Smooth muscle cell (in vitro differentiated cells): ENCODE measurements around the gene HOOK2. TPM values are rescaled to one million over a fixed set of nuclear protein-coding genes. Genes with fewer than 3 reads are reported as not detected.

Experiments
- DNase-seq: peaks from one replicate; lab custom pipeline; 2025; ENCODE audit not compliant: unreplicated experiment; lab: John Stamatoyannopoulos, UW
- H2AFZ ChIP-seq: fragments of 200-600 bp; sonication (generic); 2 replicates; pipeline ENCODE4 v1.6.0; 2016; ENCODE audit warnings: antibody characterized with exemption, low read depth, mild to moderate bottlenecking
- H3F3A ChIP-seq: fragments of 200-600 bp; sonication (generic); 2 replicates; pipeline ENCODE4 v1.6.0; 2017; ENCODE audit warnings: antibody characterized with exemption, low read depth
- H3K27ac ChIP-seq: fragments of 200-600 bp; sonication (generic); 2 replicates; pipeline ENCODE4 v1.5.1; 2016; ENCODE audit warnings: low read depth, mild to moderate bottlenecking
- H3K27me3 ChIP-seq: fragments of 200-600 bp; sonication (generic); 2 replicates; pipeline ENCODE4 v1.6.1; 2016; ENCODE audit warnings: low read depth, mild to moderate bottlenecking
- H3K36me3 ChIP-seq: fragments of 200-600 bp; sonication (generic); 2 replicates; pipeline ENCODE4 v1.5.1; 2016; ENCODE audit warnings: low read depth
- H3K4me1 ChIP-seq: fragments of 200-600 bp; sonication (generic); 2 replicates; pipeline ENCODE4 v1.5.1; 2016; ENCODE audit warnings: low read depth
- H3K4me2 ChIP-seq: fragments of 200-600 bp; sonication (generic); 2 replicates; pipeline ENCODE4 v1.6.0; 2016; ENCODE audit warnings: mild to moderate bottlenecking
- H3K4me3 ChIP-seq: fragments of 200-600 bp; sonication (generic); 2 replicates; pipeline ENCODE4 v1.5.1; 2016; ENCODE audit warnings: mild to moderate bottlenecking
- H3K79me2 ChIP-seq: fragments of 200-600 bp; sonication (generic); 2 replicates; pipeline ENCODE4 v1.6.0; 2016; ENCODE audit warnings: low read depth, mild to moderate bottlenecking
- H3K9ac ChIP-seq: fragments of 200-600 bp; sonication (generic); 2 replicates; pipeline ENCODE4 v1.6.0; 2016; ENCODE audit warnings: low read depth
- H3K9me3 ChIP-seq: fragments of 200-600 bp; sonication (generic); replicated peaks from 2 replicates; pipeline ENCODE4 v1.5.1; 2016; ENCODE audit warnings: low read depth
- H4K20me1 ChIP-seq: fragments of 200-600 bp; sonication (generic); 2 replicates; pipeline ENCODE4 v1.6.0; 2016; ENCODE audit warnings: low read depth
- CTCF ChIP-seq: fragments of 200-600 bp; sonication (generic); IDR thresholded peaks from 2 replicates; pipeline ENCODE4 v1.5.1; 2017; ENCODE audit warnings: borderline replicate concordance, mild to moderate bottlenecking, antibody characterized with exemption; ENCODE audit not compliant: insufficient read depth, poor library complexity, severe bottlenecking
- WGBS: methylation state at CpG from one replicate; pipeline ENCODE4 v1.1.7; 2016; ENCODE audit warnings: low lambda C conversion rate; 5-methylcytosine and 5-hydroxymethylcytosine counted together
- polyA plus RNA-seq: library from polyadenylated mRNA; unstranded; fragments of >200 nt; fragmentation: Nextera tagmentation; extraction: Ambion mirVana; gene quantifications from 2 replicates; pipeline ENCODE4 v1.2.1, GENCODE V29; 2016
- total RNA-seq: library from RNA; depleted of rRNA; stranded (reverse); fragments of >200 nt; gene quantifications from 2 replicates; pipeline ENCODE4 v1.2.3, GENCODE V29; 2014

HOOK2 gene
- total and polyA plus RNA-seq, 2 experiments from 2014 or later: 14.6 to 20.5 TPM

- Histone ChIP-seq H3K27me3 (peaks cover 40% of the 10 kb centered on the region), H3F3A (peaks cover 4% of the 10 kb centered on the region), H4K20me1 (no peaks in the 10 kb centered on the region), H3K79me2 (no peaks in the 10 kb centered on the region), H3K9me3 (no peaks in the 10 kb centered on the region), H3K4me3 (no peak overlapping the region), H2AFZ (no peak overlapping the region), H3K4me2 (no peak overlapping the region), H3K4me1 (peaks cover 4% of the 10 kb centered on the region), H3K36me3 (no peaks in the 10 kb centered on the region), H3K27ac (no peak overlapping the region), H3K9ac (no peak overlapping the region)
- TF ChIP-seq CTCF: no peak
- DNase-seq: no peak
- WGBS: 90% methylated on average over 38 of the region's 50 CpGs
These were observed 20.7 kb downstream of the HOOK2 start for GRCh38 chr19:12754465-12755196.

- Histone ChIP-seq H3K4me2 (no peak overlapping the region), H3K9ac (no peak overlapping the region), H3K9me3 (no peaks in the 10 kb centered on the region), H4K20me1 (no peaks in the 10 kb centered on the region), H3K79me2 (no peaks in the 10 kb centered on the region), H3F3A (no peaks in the 10 kb centered on the region), H3K4me3 (no peak overlapping the region), H2AFZ (no peak overlapping the region), H3K27me3 (peaks cover 46% of the 10 kb centered on the region), H3K4me1 (peaks cover 1% of the 10 kb centered on the region), H3K27ac (no peak overlapping the region), H3K36me3 (no peaks in the 10 kb centered on the region)
- WGBS: 74% methylated on average over 19 of the region's 23 CpGs
- DNase-seq: no peak
- no peak for TF ChIP-seq CTCF
These were observed 23.1 kb downstream of the HOOK2 start for GRCh38 chr19:12752056-12752781.

- H3K4me2 ChIP-seq: no peak within 1 kb of the TSS
These were observed 23.7 kb downstream of the HOOK2 start, which contains the start of gene BEST2 for GRCh38 chr19:12751635-12752034. Gene BEST2 (plus strand): TSS chr19:12751791. CDS start chr19:12752593, 802 bp downstream.

More at GRCh38 chr19:12751635-12752034, 23.7 kb downstream of the HOOK2 start, which contains the start of gene BEST2:
- no peak within 1 kb of the TSS for H3K4me3 ChIP-seq
- WGBS: 4% methylated on average over 9 of the region's 14 CpGs
- H3F3A ChIP-seq: no peaks in the 10 kb centered on the region
- H4K20me1 ChIP-seq: no peaks in the 10 kb centered on the region
- no peaks in the 10 kb centered on the region for H3K9me3 ChIP-seq
- peaks cover 46% of the 10 kb centered on the region for H3K27me3 ChIP-seq
- no peak within 1 kb of the TSS for H2AFZ ChIP-seq
- H3K9ac ChIP-seq: no peak within 1 kb of the TSS
- no peaks in the 10 kb centered on the region for H3K79me2 ChIP-seq
- H3K4me1 ChIP-seq: no peaks in the 10 kb centered on the region
- no peak within 1 kb of the TSS for H3K27ac ChIP-seq
- H3K36me3 ChIP-seq: no peaks in the 10 kb centered on the region
- DNase-seq: no peak
- TF ChIP-seq CTCF: no peak
